Measurements from ENCODE around the gene HCK. TPM values are rescaled to one million over a fixed set of nuclear protein-coding genes. Genes with fewer than 3 reads are reported as not detected.

Gene HCK
- polyA plus RNA-seq, 4 donors: 10.1 to 34.0 (median 11.0) TPM

GRCh38 chr20:32083469-32083868 is 31.4 kb downstream of the HCK start:
- no peaks in the 10 kb centered on the region for H3K4me1 ChIP-seq (ENCODE audit: control insufficient read depth in 3 of 3, insufficient read depth in 2 of 3, low read depth in 1 of 3, low read length in 2 of 3)
- no peaks in the 10 kb centered on the region for H3K36me3 ChIP-seq (ENCODE audit: control insufficient read depth in 3 of 3, insufficient read depth in 2 of 3, low read depth in 1 of 3, low read length in 3 of 3)
- no peak for FAIRE-seq
- WGBS, 3 donors: 82 to 87% (median 86%) methylated on average over 6 of the region's 6 CpGs
- H3K27me3 ChIP-seq (ENCODE audit: control insufficient read depth in 3 of 3, insufficient read depth in 3 of 3, low read length in 3 of 3): peaks cover 0 to 9% (median 2%) of the 10 kb centered on the region in 3 donors
- no peaks in the 10 kb centered on the region for H3K9me3 ChIP-seq (ENCODE audit: control insufficient read depth in 2 of 2, insufficient read depth in 1 of 2, low read depth in 1 of 2, low read length in 1 of 2)
- H3K4me3 ChIP-seq (ENCODE audit: low read depth in 1 of 3, low read length in 3 of 3): no peak overlapping the region
- no peak for DNase-seq
- no peak overlapping the region for H3K27ac ChIP-seq (ENCODE audit: low read depth in 1 of 3, low read length in 2 of 3)

- DNase-seq (no peak), FAIRE-seq (no peak)
Observed at GRCh38 chr20:32087070-32087469, 35.0 kb downstream of the HCK start.

GRCh38 chr20:32088759-32089158 is 36.7 kb downstream of the HCK start:
- no peak for DNase-seq
- WGBS, 3 donors: 87 to 91% (median 89%) methylated on average over 3 of the region's 3 CpGs
- no peaks in the 10 kb centered on the region for H3K36me3 ChIP-seq (ENCODE audit: control insufficient read depth in 3 of 3, insufficient read depth in 2 of 3, low read depth in 1 of 3, low read length in 3 of 3)
- no peaks in the 10 kb centered on the region for H3K27me3 ChIP-seq (ENCODE audit: control insufficient read depth in 3 of 3, insufficient read depth in 3 of 3, low read length in 3 of 3)
- H3K27ac ChIP-seq (ENCODE audit: low read depth in 1 of 3, low read length in 2 of 3): no peak overlapping the region
- no peaks in the 10 kb centered on the region for H3K4me1 ChIP-seq (ENCODE audit: control insufficient read depth in 3 of 3, insufficient read depth in 2 of 3, low read depth in 1 of 3, low read length in 2 of 3)
- FAIRE-seq: no peak
- H3K4me3 ChIP-seq (ENCODE audit: low read depth in 1 of 3, low read length in 3 of 3): no peak overlapping the region
- H3K9me3 ChIP-seq (ENCODE audit: control insufficient read depth in 2 of 2, insufficient read depth in 1 of 2, low read depth in 1 of 2, low read length in 1 of 2): peaks cover 0 to 5% of the 10 kb centered on the region in 2 donors

More at GRCh38 chr20:32087070-32087469, 35.0 kb downstream of the HCK start:
- H3K36me3 ChIP-seq (ENCODE audit: control insufficient read depth in 3 of 3, insufficient read depth in 2 of 3, low read depth in 1 of 3, low read length in 3 of 3): no peaks in the 10 kb centered on the region
- 58 to 84% (median 68%) methylated on average over 3 of the region's 3 CpGs for WGBS, 3 donors
- no peaks in the 10 kb centered on the region for H3K4me1 ChIP-seq (ENCODE audit: control insufficient read depth in 3 of 3, insufficient read depth in 2 of 3, low read depth in 1 of 3, low read length in 2 of 3)
- no peak overlapping the region for H3K27ac ChIP-seq (ENCODE audit: low read depth in 1 of 3, low read length in 2 of 3)
- H3K4me3 ChIP-seq (ENCODE audit: low read depth in 1 of 3, low read length in 3 of 3): no peak overlapping the region
- H3K9me3 ChIP-seq (ENCODE audit: control insufficient read depth in 2 of 2, insufficient read depth in 1 of 2, low read depth in 1 of 2, low read length in 1 of 2): peaks cover 0 to 5% of the 10 kb centered on the region in 2 donors
- H3K27me3 ChIP-seq (ENCODE audit: control insufficient read depth in 3 of 3, insufficient read depth in 3 of 3, low read length in 3 of 3): no peaks in the 10 kb centered on the region

GRCh38 chr20:32089637-32090362 is 37.8 kb downstream of the HCK start:
- no peak for DNase-seq
- H3K27me3 ChIP-seq (ENCODE audit: control insufficient read depth in 3 of 3, insufficient read depth in 3 of 3, low read length in 3 of 3): peaks cover 0 to 3% (median 0%) of the 10 kb centered on the region in 3 donors
- H3K4me3 ChIP-seq (ENCODE audit: low read depth in 1 of 3, low read length in 3 of 3): no peak overlapping the region
- 66 to 72% (median 69%) methylated on average over 5 of the region's 5 CpGs for WGBS, 3 donors
- no peak overlapping the region for H3K27ac ChIP-seq (ENCODE audit: low read depth in 1 of 3, low read length in 2 of 3)
- no peaks in the 10 kb centered on the region for H3K4me1 ChIP-seq (ENCODE audit: control insufficient read depth in 3 of 3, insufficient read depth in 2 of 3, low read depth in 1 of 3, low read length in 2 of 3)
- FAIRE-seq: no peak
- H3K36me3 ChIP-seq (ENCODE audit: control insufficient read depth in 3 of 3, insufficient read depth in 2 of 3, low read depth in 1 of 3, low read length in 3 of 3): no peaks in the 10 kb centered on the region
- H3K9me3 ChIP-seq (ENCODE audit: control insufficient read depth in 2 of 2, insufficient read depth in 1 of 2, low read depth in 1 of 2, low read length in 1 of 2): peaks cover 0 to 5% of the 10 kb centered on the region in 2 donors

- H3K4me1 ChIP-seq (ENCODE audit: control insufficient read depth in 3 of 3, insufficient read depth in 2 of 3, low read depth in 1 of 3, low read length in 2 of 3): no peaks in the 10 kb centered on the region
- no peak overlapping the region for H3K27ac ChIP-seq (ENCODE audit: low read depth in 1 of 3, low read length in 2 of 3)
- peak; percentile 66 to 80 for DNase-seq
- no peak for FAIRE-seq
- peaks cover 0 to 5% of the 10 kb centered on the region in 2 donors for H3K9me3 ChIP-seq (ENCODE audit: control insufficient read depth in 2 of 2, insufficient read depth in 1 of 2, low read depth in 1 of 2, low read length in 1 of 2)
- no peak overlapping the region for H3K4me3 ChIP-seq (ENCODE audit: low read depth in 1 of 3, low read length in 3 of 3)
- 2 to 3% (median 3%) methylated on average over 7 of the region's 7 CpGs for WGBS, 3 donors
- H3K27me3 ChIP-seq (ENCODE audit: control insufficient read depth in 3 of 3, insufficient read depth in 3 of 3, low read length in 3 of 3): peaks cover 0 to 3% (median 0%) of the 10 kb centered on the region in 3 donors
- H3K36me3 ChIP-seq (ENCODE audit: control insufficient read depth in 3 of 3, insufficient read depth in 2 of 3, low read depth in 1 of 3, low read length in 3 of 3): no peaks in the 10 kb centered on the region
Observed at GRCh38 chr20:32091888-32092346, 39.9 kb downstream of the HCK start.

- DNase-seq (no peak), FAIRE-seq (no peak)
Observed at GRCh38 chr20:32098786-32099185, 46.7 kb downstream of the HCK start.

GRCh38 chr20:32108814-32109391 is 56.9 kb downstream of the HCK start:
- 56 to 65% (median 58%) methylated on average over 5 of the region's 5 CpGs for WGBS, 3 donors
- no peak for DNase-seq
- Histone ChIP-seq H3K27ac (ENCODE audit: low read depth in 1 of 3, low read length in 2 of 3) (peak overlapping the region in 2 of 3 donors; percentile 97 to 98), H3K4me3 (ENCODE audit: low read depth in 1 of 3, low read length in 3 of 3) (peak overlapping the region in 1 of 3 donors; percentile 98), H3K27me3 (ENCODE audit: control insufficient read depth in 3 of 3, insufficient read depth in 3 of 3, low read length in 3 of 3) (no peaks in the 10 kb centered on the region), H3K9me3 (ENCODE audit: control insufficient read depth in 2 of 2, insufficient read depth in 1 of 2, low read depth in 1 of 2, low read length in 1 of 2) (no peaks in the 10 kb centered on the region), H3K36me3 (ENCODE audit: control insufficient read depth in 3 of 3, insufficient read depth in 2 of 3, low read depth in 1 of 3, low read length in 3 of 3) (peaks cover 0 to 7% (median 0%) of the 10 kb centered on the region in 3 donors), H3K4me1 (ENCODE audit: control insufficient read depth in 3 of 3, insufficient read depth in 2 of 3, low read depth in 1 of 3, low read length in 2 of 3) (peaks cover 5 to 23% (median 11%) of the 10 kb centered on the region in 3 donors)
- FAIRE-seq: no peak

More at GRCh38 chr20:32098786-32099185, 46.7 kb downstream of the HCK start:
- Histone ChIP-seq H3K27me3 (ENCODE audit: control insufficient read depth in 3 of 3, insufficient read depth in 3 of 3, low read length in 3 of 3) (peaks cover 0 to 23% (median 0%) of the 10 kb centered on the region in 3 donors), H3K9me3 (ENCODE audit: control insufficient read depth in 2 of 2, insufficient read depth in 1 of 2, low read depth in 1 of 2, low read length in 1 of 2) (no peaks in the 10 kb centered on the region), H3K27ac (ENCODE audit: low read depth in 1 of 3, low read length in 2 of 3) (no peak overlapping the region), H3K36me3 (ENCODE audit: control insufficient read depth in 3 of 3, insufficient read depth in 2 of 3, low read depth in 1 of 3, low read length in 3 of 3) (no peaks in the 10 kb centered on the region), H3K4me3 (ENCODE audit: low read depth in 1 of 3, low read length in 3 of 3) (no peak overlapping the region), H3K4me1 (ENCODE audit: control insufficient read depth in 3 of 3, insufficient read depth in 2 of 3, low read depth in 1 of 3, low read length in 2 of 3) (no peaks in the 10 kb centered on the region)
- 77 to 81% (median 80%) methylated on average over 6 of the region's 6 CpGs for WGBS, 3 donors

- H3K36me3 ChIP-seq (ENCODE audit: control insufficient read depth in 3 of 3, insufficient read depth in 2 of 3, low read depth in 1 of 3, low read length in 3 of 3): peaks cover 0 to 12% (median 0%) of the 10 kb centered on the region in 3 donors
- DNase-seq: peak; percentile 94 to 98
- peak within 1 kb of the TSS; percentile 81 to 98 (median 91) for H3K4me3 ChIP-seq (ENCODE audit: low read depth in 1 of 3, low read length in 3 of 3)
- H3K27ac ChIP-seq (ENCODE audit: low read depth in 1 of 3, low read length in 2 of 3): peak within 1 kb of the TSS; percentile 95 to 98 (median 97)
- FAIRE-seq: no peak
- no peaks in the 10 kb centered on the region for H3K27me3 ChIP-seq (ENCODE audit: control insufficient read depth in 3 of 3, insufficient read depth in 3 of 3, low read length in 3 of 3)
- H3K9me3 ChIP-seq (ENCODE audit: control insufficient read depth in 2 of 2, insufficient read depth in 1 of 2, low read depth in 1 of 2, low read length in 1 of 2): no peaks in the 10 kb centered on the region
- WGBS, 3 donors: 0 to 1% (median 0%) methylated on average over 35 to 38 of the region's 38 CpGs
- H3K4me1 ChIP-seq (ENCODE audit: control insufficient read depth in 3 of 3, insufficient read depth in 2 of 3, low read depth in 1 of 3, low read length in 2 of 3): peaks cover 5 to 23% (median 11%) of the 10 kb centered on the region in 3 donors
Observed at GRCh38 chr20:32109392-32110172, 57.5 kb downstream of the HCK start, which contains the start of gene TM9SF4. Gene TM9SF4, plus strand, starts transcription at chr20:32109714. Its CDS starts 27 bp downstream, at chr20:32109741.
